ENCODE data around the gene CREB3.
A peak's percentile ranks its signal among the peaks of the same experiment; 100 is the strongest.

The CREB3 gene

GRCh38 chr9:35758475-35759050 lies 26.1 kb downstream of the CREB3 start:
- TF ChIP-seq, protein P1, sequence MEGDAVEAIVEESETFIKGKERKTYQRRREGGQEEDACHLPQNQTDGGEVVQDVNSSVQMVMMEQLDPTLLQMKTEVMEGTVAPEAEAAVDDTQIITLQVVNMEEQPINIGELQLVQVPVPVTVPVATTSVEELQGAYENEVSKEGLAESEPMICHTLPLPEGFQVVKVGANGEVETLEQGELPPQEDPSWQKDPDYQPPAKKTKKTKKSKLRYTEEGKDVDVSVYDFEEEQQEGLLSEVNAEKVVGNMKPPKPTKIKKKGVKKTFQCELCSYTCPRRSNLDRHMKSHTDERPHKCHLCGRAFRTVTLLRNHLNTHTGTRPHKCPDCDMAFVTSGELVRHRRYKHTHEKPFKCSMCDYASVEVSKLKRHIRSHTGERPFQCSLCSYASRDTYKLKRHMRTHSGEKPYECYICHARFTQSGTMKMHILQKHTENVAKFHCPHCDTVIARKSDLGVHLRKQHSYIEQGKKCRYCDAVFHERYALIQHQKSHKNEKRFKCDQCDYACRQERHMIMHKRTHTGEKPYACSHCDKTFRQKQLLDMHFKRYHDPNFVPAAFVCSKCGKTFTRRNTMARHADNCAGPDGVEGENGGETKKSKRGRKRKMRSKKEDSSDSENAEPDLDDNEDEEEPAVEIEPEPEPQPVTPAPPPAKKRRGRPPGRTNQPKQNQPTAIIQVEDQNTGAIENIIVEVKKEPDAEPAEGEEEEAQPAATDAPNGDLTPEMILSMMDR (IDR thresholded peaks at IDR 0.05; ENCODE audit: insufficient read depth, low read depth, low read length, missing control alignments): no peak
- peak overlapping the region; percentile 57 for H3K4me3 ChIP-seq (ENCODE audit: low read depth, low read length)
- no peak for DNase-seq (ENCODE audit: low read depth)

DNA sequence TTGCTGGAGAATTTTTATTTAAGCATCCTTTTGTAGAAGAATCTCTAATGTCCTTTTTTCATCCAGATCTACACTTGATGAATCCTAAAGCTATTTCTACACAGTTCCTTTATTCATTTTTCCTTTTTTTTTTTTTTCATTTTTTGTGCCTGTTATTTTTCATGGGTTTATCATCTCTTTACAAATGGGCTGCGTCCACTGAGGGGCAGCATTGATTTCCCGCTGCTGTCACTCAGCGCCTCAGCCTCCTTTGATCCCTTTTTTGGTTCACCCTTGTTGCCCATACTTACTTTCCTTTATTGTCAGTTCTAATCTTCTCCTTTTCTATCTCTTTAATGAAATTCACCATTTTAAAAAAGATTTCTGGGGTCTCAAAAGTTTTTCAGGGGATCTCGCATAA lies 27.3 kb downstream of the CREB3 start:
- TF ChIP-seq, protein P1 (IDR thresholded peaks at IDR 0.05; ENCODE audit: insufficient read depth, low read depth, low read length, missing control alignments): no peak
- H3K4me3 ChIP-seq (ENCODE audit: low read depth, low read length): no peak overlapping the region
- DNase-seq (ENCODE audit: low read depth): no peak

DNA sequence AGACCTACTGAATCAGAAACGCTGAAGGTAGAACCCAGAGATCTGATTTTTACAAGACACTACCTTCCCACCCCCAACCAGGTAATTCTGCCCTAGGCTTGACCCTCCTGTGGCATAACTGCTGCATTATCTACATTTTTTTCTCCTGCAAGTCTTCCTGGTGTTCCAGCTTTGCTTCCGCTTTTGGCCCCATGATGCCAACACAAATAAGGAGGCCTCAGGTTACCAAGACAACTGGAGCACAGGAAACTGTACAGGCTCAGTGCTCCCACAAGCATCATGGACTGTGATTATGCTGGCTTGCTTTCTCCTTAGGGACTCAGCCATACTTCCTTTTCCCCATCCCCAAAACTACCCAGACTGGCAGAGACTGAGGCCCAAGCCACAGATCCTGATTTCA lies 28.2 kb downstream of the CREB3 start:
- DNase-seq (ENCODE audit: low read depth): no peak

DNA sequence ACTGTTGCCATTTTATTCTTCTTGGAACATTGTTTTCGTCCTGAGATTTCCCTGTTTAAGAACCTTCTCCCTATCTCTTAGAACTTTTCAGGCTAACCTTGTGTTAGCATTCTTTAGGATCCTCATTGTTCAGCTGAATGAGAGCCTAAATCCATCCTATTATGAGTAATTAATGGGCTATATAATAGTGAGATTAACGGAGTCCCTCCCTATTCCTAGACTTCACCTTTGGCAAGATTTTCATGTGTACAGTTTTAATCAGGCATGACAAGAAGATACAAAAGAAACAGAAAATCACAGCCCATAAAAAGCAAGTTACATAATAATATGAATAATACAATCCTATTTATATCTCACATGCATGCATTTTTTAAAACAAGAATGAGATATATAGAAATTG lies 30.7 kb downstream of the CREB3 start:
- H3K4me3 ChIP-seq (ENCODE audit: low read depth, low read length): no peak overlapping the region
- DNase-seq (ENCODE audit: low read depth): no peak
- TF ChIP-seq, protein P1 (IDR thresholded peaks at IDR 0.05; ENCODE audit: insufficient read depth, low read depth, low read length, missing control alignments): no peak

More for the DNA sequence above, 28.2 kb downstream of the CREB3 start:
- TF ChIP-seq, protein P1 (IDR thresholded peaks at IDR 0.05; ENCODE audit: insufficient read depth, low read depth, low read length, missing control alignments): no peak
- H3K4me3 ChIP-seq (ENCODE audit: low read depth, low read length): no peak overlapping the region

DNA sequence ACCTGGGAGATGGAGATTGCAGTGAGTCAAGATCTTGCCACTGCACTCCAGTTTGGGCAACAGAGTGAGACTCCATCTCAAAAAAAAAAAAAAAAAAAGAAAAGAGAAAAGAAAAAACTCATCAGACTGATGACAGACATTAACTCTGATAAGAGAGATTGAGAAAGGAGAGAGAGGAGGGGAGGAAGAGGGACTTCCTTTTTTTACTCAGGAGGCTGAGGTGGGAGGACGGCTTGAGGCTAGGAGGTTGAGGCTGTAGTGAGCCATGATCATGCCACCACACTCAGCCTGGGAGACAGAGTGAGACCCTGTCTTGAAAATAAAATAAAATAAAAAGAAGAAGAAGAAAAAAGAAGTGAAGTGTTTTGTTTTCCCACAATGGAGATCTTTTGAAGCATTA lies 31.3 kb downstream of the CREB3 start:
- H3K4me3 ChIP-seq (ENCODE audit: low read depth, low read length): no peak overlapping the region
- TF ChIP-seq, protein P1 (IDR thresholded peaks at IDR 0.05; ENCODE audit: insufficient read depth, low read depth, low read length, missing control alignments): no peak
- no peak for DNase-seq (ENCODE audit: low read depth)

GRCh38 chr9:35766997-35767396 lies 34.5 kb downstream of the CREB3 start:
- no peak for DNase-seq (ENCODE audit: low read depth)
- TF ChIP-seq, protein P1 (IDR thresholded peaks at IDR 0.05; ENCODE audit: insufficient read depth, low read depth, low read length, missing control alignments): no peak
- H3K4me3 ChIP-seq (ENCODE audit: low read depth, low read length): no peak overlapping the region

- TF ChIP-seq, protein P1 (IDR thresholded peaks at IDR 0.05; ENCODE audit: insufficient read depth, low read depth, low read length, missing control alignments): no peak
- DNase-seq (ENCODE audit: low read depth): no peak
- H3K4me3 ChIP-seq (ENCODE audit: low read depth, low read length): no peak overlapping the region
Observed at GRCh38 chr9:35767458-35767857, 35.0 kb downstream of the CREB3 start.

Measured in GM12865 (cell line).